WTC11 (cell line): ENCODE results near the gene ZCCHC24. TPM values are rescaled to one million over a fixed set of nuclear protein-coding genes. Genes with fewer than 3 reads are reported as not detected.

Source experiments
- ATAC-seq: fragments of 200-7000 bp; cut with Tn5 transposase; 2 replicates; pipeline ENCODE4 v1.10.0; 2021; ENCODE audit warnings: mild to moderate bottlenecking, moderate library complexity
- CTCF ChIA-PET: fragments of 300-600 bp; sonication (Branson Sonifier 250); formaldehyde crosslinking; loops from one replicate; lab custom pipeline; 2021; ENCODE audit warnings: antibody characterized with exemption; lab: Charles Lee
- POLR2A ChIA-PET: fragments of 350-600 bp; sonication (Branson Sonifier 250); formaldehyde crosslinking; loops from one replicate; lab custom pipeline; 2021; ENCODE audit warnings: antibody characterized with exemption; lab: Charles Lee
- DNase-seq: peaks from one replicate; pipeline ENCODE4 v3.0.0; 2021; ENCODE audit warnings: low spot score
- H3K27ac Mint-ChIP-seq: 2 replicates; pipeline ENCODE4 v1.8.0; 2021; ENCODE audit warnings: mixed read lengths
- H3K27me3 Mint-ChIP-seq: 2 replicates; pipeline ENCODE4 v1.8.0; 2021; ENCODE audit warnings: low read depth, mild to moderate bottlenecking, moderate library complexity, mixed read lengths
- H3K36me3 Mint-ChIP-seq: 2 replicates; pipeline ENCODE4 v1.8.0; 2021; ENCODE audit warnings: mixed read lengths
- H3K4me1 Mint-ChIP-seq: 2 replicates; pipeline ENCODE4 v1.8.0; 2022; ENCODE audit warnings: mixed read lengths
- H3K4me3 Mint-ChIP-seq: 2 replicates; pipeline ENCODE4 v1.8.0; 2021; ENCODE audit warnings: mild to moderate bottlenecking, moderate library complexity, mixed read lengths
- H3K9me3 Mint-ChIP-seq: 2 replicates; pipeline ENCODE4 v1.8.0; 2021; ENCODE audit warnings: mixed read lengths
- E2F1 ChIP-seq: sonication (generic); formaldehyde crosslinking; IDR thresholded peaks from 2 replicates; pipeline ENCODE4 v1.8.0; 2022; ENCODE audit warnings: mild to moderate bottlenecking, missing genetic modification reagents
- E2F5 ChIP-seq: sonication (generic); formaldehyde crosslinking; IDR thresholded peaks from 2 replicates; pipeline ENCODE4 v1.8.1; 2022; ENCODE audit warnings: mild to moderate bottlenecking, moderate library complexity, missing genetic modification reagents
- ETV6 ChIP-seq: sonication (generic); formaldehyde crosslinking; IDR thresholded peaks from 2 replicates; pipeline ENCODE4 v1.8.1; 2022; ENCODE audit warnings: mild to moderate bottlenecking, missing genetic modification reagents
- KAT7 ChIP-seq: sonication (generic); formaldehyde crosslinking; IDR thresholded peaks from 2 replicates; pipeline ENCODE4 v1.8.1; 2023; ENCODE audit warnings: missing genetic modification reagents, mild to moderate bottlenecking, borderline replicate concordance
- MAX ChIP-seq: sonication (generic); formaldehyde crosslinking; IDR thresholded peaks from 2 replicates; pipeline ENCODE4 v1.8.0; 2022; ENCODE audit warnings: mild to moderate bottlenecking, missing genetic modification reagents
- NR3C1 ChIP-seq: sonication (generic); formaldehyde crosslinking; conservative IDR thresholded peaks from 2 replicates; pipeline ENCODE4 v1.8.1; 2023; ENCODE audit warnings: low read depth, mild to moderate bottlenecking, missing genetic modification reagents
- OVOL2 ChIP-seq: fragments of 250-450 bp; sonication (Bioruptor Pico); IDR thresholded peaks from 2 replicates; pipeline ENCODE4 v1.9.0; 2021; ENCODE audit warnings: mild to moderate bottlenecking, borderline replicate concordance
- PREB ChIP-seq: sonication (generic); formaldehyde crosslinking; IDR thresholded peaks from 2 replicates; pipeline ENCODE4 v1.8.1; 2022; ENCODE audit warnings: mild to moderate bottlenecking, missing genetic modification reagents, moderate library complexity, borderline replicate concordance
- RELA ChIP-seq: sonication (generic); formaldehyde crosslinking; IDR thresholded peaks from 2 replicates; pipeline ENCODE4 v1.8.1; 2022; ENCODE audit warnings: missing genetic modification reagents, mild to moderate bottlenecking, borderline replicate concordance
- STAT6 ChIP-seq: sonication (generic); formaldehyde crosslinking; conservative IDR thresholded peaks from 2 replicates; pipeline ENCODE4 v1.8.1; 2023; ENCODE audit warnings: mild to moderate bottlenecking, low read depth, missing genetic modification reagents, moderate library complexity
- ZNF138 ChIP-seq: sonication (generic); formaldehyde crosslinking; conservative IDR thresholded peaks from 2 replicates; pipeline ENCODE4 v1.8.1; 2022; ENCODE audit warnings: mild to moderate bottlenecking, moderate library complexity, missing genetic modification reagents
- total RNA-seq: library from RNA; stranded (reverse); gene quantifications from 3 replicates; pipeline ENCODE4 v1.2.3, GENCODE V29; 2021

ZCCHC24 gene
- total RNA-seq, 1 experiment from 2014 or later = 7.7 TPM

- POLR2A ChIA-PET = no interaction called here
- ATAC-seq (no peak), DNase-seq (no peak)
- H3K9me3 Mint-ChIP-seq = no peaks in the 10 kb centered on the region
- H3K36me3 Mint-ChIP-seq = no peaks in the 10 kb centered on the region
- H3K27me3 Mint-ChIP-seq = no peaks in the 10 kb centered on the region
- H3K27ac Mint-ChIP-seq = no peak overlapping the region; the same call in 1 of the 2 replicates
- peaks cover 14% of the 10 kb centered on the region for H3K4me1 Mint-ChIP-seq
- no peak for TF ChIP-seq E2F1 (CRISPR knock-in tag)
- H3K4me3 Mint-ChIP-seq = no peak overlapping the region
- CTCF ChIA-PET = interaction anchor here (2.2 kb wide), 1 partner anchor 63 kb away, joined by 8 read pairs; no protein-coding TSS in a partner anchor
Measured at GRCh38 chr10:79437111-79437814, 8.2 kb downstream of the ZCCHC24 start.

GRCh38 chr10:79436850-79437103, 8.6 kb downstream of the ZCCHC24 start:
- no peaks in the 10 kb centered on the region for H3K9me3 Mint-ChIP-seq
- H3K27me3 Mint-ChIP-seq = no peaks in the 10 kb centered on the region
- no peak overlapping the region for H3K4me3 Mint-ChIP-seq
- TF ChIP-seq ZNF138 (CRISPR knock-in tag) = no peak
- TF ChIP-seq STAT6 (CRISPR knock-in tag) = no peak
- H3K27ac Mint-ChIP-seq = no peak overlapping the region
- ChIA-PET CTCF (interaction anchor here (2.2 kb wide), 1 partner anchor 62 kb away, joined by 8 read pairs; no protein-coding TSS in a partner anchor), POLR2A (no interaction called here)
- no peak for ATAC-seq
- H3K4me1 Mint-ChIP-seq = peaks cover 14% of the 10 kb centered on the region
- no peaks in the 10 kb centered on the region for H3K36me3 Mint-ChIP-seq
- DNase-seq = no peak

GRCh38 chr10:79436066-79436849, 9.2 kb downstream of the ZCCHC24 start:
- Mint-ChIP-seq H3K27ac (peak overlapping the region; percentile 57; the same call in 1 of the 2 replicates), H3K4me1 (peaks cover 14% of the 10 kb centered on the region), H3K36me3 (no peaks in the 10 kb centered on the region), H3K4me3 (no peak overlapping the region), H3K9me3 (no peaks in the 10 kb centered on the region), H3K27me3 (no peaks in the 10 kb centered on the region)
- ChIA-PET POLR2A (interaction anchor here (0.6 to 1.4 kb wide), 2 partner anchors 9 to 48 kb away, joined by 3 to 4 read pairs; no protein-coding TSS in a partner anchor), CTCF (interaction anchor here (0.6 to 2.2 kb wide), 5 partner anchors 9 to 88 kb away, joined by 3 to 8 read pairs (median 3); partner anchors contain the start of gene ZCCHC24)
- TF ChIP-seq E2F5 (CRISPR knock-in tag) = no peak
- no peak for TF ChIP-seq ETV6 (CRISPR knock-in tag)
- TF ChIP-seq PREB (CRISPR knock-in tag) = no peak
- no peak for TF ChIP-seq KAT7 (CRISPR knock-in tag)
- no peak for TF ChIP-seq OVOL2 (CRISPR knock-in tag)
- no peak for TF ChIP-seq NR3C1 (CRISPR knock-in tag)
- TF ChIP-seq MAX (CRISPR knock-in tag) = no peak
- TF ChIP-seq RELA (CRISPR knock-in tag) = no peak
- ATAC-seq (no peak), DNase-seq (no peak)
